Activated T-helper 17 cell treated with anti-CD3 and anti-CD28 coated beads, Interleukin-2, amount 50 U/mL, for 72 hours (primary cell): Measurements from ENCODE around the gene KCNIP4. TPM values are rescaled to one million over a fixed set of nuclear protein-coding genes. Genes with fewer than 3 reads are reported as not detected.

ENCODE experiments used
- ATAC-seq: fragments of 150-1000 bp; cut with Tn5 transposase; replicated peaks from 2 replicates; pipeline ENCODE4 v1.10.0; 2021; ENCODE audit warnings: mild to moderate bottlenecking, moderate library complexity
- H3K27ac Mint-ChIP-seq: one replicate; pipeline ENCODE4 v1.8.0; 2022; ENCODE audit warnings: mixed read lengths
- H3K27me3 Mint-ChIP-seq: one replicate; pipeline ENCODE4 v1.8.0; 2022; ENCODE audit warnings: mixed read lengths
- H3K36me3 Mint-ChIP-seq: one replicate; pipeline ENCODE4 v1.8.0; 2022; ENCODE audit warnings: low read depth, mild to moderate bottlenecking, mixed read lengths
- H3K4me1 Mint-ChIP-seq: one replicate; pipeline ENCODE4 v1.8.0; 2022; ENCODE audit warnings: mixed read lengths
- H3K4me3 Mint-ChIP-seq: one replicate; pipeline ENCODE4 v1.8.0; 2022; ENCODE audit warnings: mild to moderate bottlenecking, mixed read lengths
- H3K9me3 Mint-ChIP-seq: one replicate; pipeline ENCODE4 v1.8.0; 2022; ENCODE audit warnings: mixed read lengths
- total RNA-seq, 2 donors: library from RNA; stranded (reverse); gene quantifications; one replicate each; pipeline ENCODE4 v1.2.3, GENCODE V29; 2022

KCNIP4 gene
- total RNA-seq, 2 donors from 2014 or later: not detected

DNA sequence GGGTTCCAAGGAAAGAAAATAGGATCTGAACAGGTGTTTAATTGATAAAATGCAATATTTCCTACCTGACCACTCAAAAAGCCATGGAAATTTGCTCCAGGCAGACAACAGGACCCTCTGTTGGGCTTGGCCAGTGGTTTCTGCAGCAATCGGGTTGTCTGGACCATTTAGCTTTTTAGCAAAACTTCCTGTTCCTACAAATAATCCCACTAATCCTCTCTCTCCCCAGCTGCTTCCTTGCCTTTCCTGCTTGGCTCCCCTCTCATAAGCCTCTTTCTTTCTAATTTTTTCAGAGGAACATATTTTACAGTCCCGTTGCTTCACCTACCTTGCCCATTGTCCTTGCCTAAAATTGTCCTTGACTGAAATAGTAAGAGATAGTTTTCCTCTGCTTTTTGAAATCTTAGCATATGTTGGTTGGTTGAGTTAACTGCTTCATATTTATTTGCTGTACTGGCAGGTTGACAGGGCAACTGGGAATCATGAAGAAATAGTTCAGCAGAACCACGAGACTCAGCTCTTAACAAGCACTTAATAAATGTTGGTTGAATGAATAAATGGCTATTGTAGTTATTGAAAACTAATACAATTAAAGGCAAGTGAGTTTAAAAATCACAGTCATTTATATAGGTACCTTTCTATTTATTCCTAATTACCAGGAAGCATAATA, 259.8 kb downstream of the KCNIP4 start:
- Mint-ChIP-seq H3K27me3 (no peaks in the 10 kb centered on the region), H3K36me3 (no peaks in the 10 kb centered on the region), H3K4me1 (no peaks in the 10 kb centered on the region), H3K27ac (no peak overlapping the region), H3K4me3 (no peak overlapping the region), H3K9me3 (no peaks in the 10 kb centered on the region)
- ATAC-seq: no peak

DNA sequence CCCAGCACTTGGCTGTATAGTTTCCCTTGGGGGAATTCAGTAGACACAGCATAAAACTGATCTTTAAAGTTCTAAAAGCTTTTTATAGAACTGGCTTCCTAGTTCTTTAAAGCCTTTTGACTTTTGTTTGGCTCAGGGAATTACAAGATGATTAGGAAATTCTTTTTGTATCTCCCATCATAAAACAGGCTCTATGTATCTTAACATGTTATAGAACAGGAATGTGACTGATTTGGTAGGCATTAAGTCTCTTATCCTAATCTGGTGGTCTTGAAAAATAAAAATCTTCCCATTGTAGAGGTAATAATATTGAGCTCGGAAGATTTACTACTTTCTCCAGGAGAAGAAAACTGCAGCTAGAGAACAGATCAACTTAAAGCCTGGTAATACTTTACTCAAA, 262.7 kb downstream of the KCNIP4 start:
- no peak overlapping the region for H3K27ac Mint-ChIP-seq
- no peaks in the 10 kb centered on the region for H3K4me1 Mint-ChIP-seq
- no peaks in the 10 kb centered on the region for H3K27me3 Mint-ChIP-seq
- ATAC-seq: no peak
- H3K36me3 Mint-ChIP-seq: no peaks in the 10 kb centered on the region
- H3K9me3 Mint-ChIP-seq: no peaks in the 10 kb centered on the region
- no peak overlapping the region for H3K4me3 Mint-ChIP-seq

DNA sequence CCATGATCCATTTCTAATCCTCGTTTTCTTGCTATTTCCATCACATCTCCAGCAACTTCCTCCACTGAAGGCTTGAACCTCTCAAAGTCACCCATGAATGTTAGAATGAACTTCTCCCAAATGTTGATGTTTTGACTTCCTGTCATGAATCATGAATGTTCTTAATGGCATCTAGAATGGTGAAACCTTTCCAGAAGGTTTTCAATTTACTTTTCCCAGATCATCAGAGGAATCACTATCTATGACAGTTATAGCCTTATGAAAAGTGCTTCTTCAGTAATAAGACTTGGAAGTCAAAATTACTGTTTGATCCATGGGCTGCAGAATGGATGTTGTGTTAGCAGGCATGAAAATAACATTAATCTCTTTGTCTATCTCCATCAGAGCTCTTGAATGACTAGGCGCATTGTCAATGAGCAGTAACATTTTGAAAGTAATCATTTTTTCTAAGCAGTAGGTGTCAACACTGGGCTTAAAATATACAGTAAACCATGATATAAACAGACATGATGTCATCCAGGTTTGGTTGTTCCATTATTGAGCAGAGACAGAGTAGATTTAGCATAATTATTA, 268.2 kb downstream of the KCNIP4 start:
- no peaks in the 10 kb centered on the region for H3K9me3 Mint-ChIP-seq
- H3K36me3 Mint-ChIP-seq: no peaks in the 10 kb centered on the region
- H3K27me3 Mint-ChIP-seq: no peaks in the 10 kb centered on the region
- no peaks in the 10 kb centered on the region for H3K4me1 Mint-ChIP-seq
- H3K27ac Mint-ChIP-seq: no peak overlapping the region
- H3K4me3 Mint-ChIP-seq: no peak overlapping the region
- ATAC-seq: no peak

DNA sequence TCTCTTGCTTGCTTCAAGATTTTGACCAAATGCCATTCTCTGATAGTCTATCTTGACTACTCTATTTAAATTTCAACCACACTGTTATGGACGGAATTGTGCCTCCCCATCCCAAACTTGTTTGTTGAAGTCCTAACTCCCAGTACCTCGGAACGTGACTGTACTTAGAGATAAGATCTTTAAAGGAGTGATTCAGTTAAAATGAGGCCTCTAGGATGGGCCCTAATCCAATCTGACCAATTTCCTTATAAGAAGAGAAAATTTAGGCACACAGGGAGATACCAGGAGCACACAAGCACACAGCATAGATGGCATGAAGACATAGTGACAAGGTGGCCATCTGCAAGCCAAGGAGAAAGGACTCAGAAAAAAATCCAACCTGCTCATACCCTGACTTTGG, 269.9 kb downstream of the KCNIP4 start:
- no peaks in the 10 kb centered on the region for H3K4me1 Mint-ChIP-seq
- no peaks in the 10 kb centered on the region for H3K27me3 Mint-ChIP-seq
- H3K36me3 Mint-ChIP-seq: no peaks in the 10 kb centered on the region
- no peak overlapping the region for H3K27ac Mint-ChIP-seq
- H3K4me3 Mint-ChIP-seq: no peak overlapping the region
- ATAC-seq: no peak
- no peaks in the 10 kb centered on the region for H3K9me3 Mint-ChIP-seq

DNA sequence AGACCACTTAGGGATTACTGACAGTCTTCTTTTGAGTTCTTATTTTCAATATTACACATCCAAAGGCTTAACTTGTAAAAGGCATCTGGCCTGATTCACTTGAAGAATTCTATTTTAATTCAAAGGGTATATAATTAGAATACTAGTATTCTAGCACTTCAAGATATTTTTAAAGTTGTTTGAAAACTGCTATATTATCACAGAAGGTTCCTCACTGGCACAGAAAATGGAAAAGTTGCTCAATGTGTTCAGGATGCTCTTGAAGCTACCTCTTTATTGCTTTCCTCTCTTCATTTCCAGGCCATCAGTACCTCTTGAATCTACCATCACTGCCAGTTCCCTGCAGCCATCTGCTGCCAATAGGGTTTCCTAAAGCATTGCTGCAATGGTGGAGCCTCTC, 271.4 kb downstream of the KCNIP4 start:
- no peak for ATAC-seq
- Mint-ChIP-seq H3K9me3 (no peaks in the 10 kb centered on the region), H3K27me3 (no peaks in the 10 kb centered on the region), H3K4me1 (no peaks in the 10 kb centered on the region), H3K4me3 (no peak overlapping the region), H3K36me3 (no peaks in the 10 kb centered on the region), H3K27ac (no peak overlapping the region)

DNA sequence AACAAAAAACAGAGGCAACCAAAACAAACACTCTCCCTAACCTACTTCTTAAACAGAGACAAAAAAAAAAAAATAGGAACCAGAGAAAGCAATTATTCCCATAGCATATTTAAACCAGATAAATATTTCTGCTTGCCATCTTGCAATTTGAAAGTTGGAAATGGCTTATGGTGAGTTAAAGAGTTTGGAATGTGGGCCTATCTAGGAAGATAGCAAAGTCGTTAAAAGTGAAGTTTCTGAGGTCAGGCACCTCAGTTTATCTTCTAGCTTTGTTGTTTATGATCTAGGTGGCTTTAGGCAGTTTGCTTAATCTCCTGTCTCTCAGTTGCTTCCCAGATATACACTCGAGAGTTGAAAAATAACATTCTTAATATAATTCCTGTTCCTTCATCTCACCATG, 284.2 kb downstream of the KCNIP4 start:
- no peak overlapping the region for H3K27ac Mint-ChIP-seq
- H3K4me3 Mint-ChIP-seq: no peak overlapping the region
- no peak for ATAC-seq
- H3K36me3 Mint-ChIP-seq: no peaks in the 10 kb centered on the region
- no peaks in the 10 kb centered on the region for H3K4me1 Mint-ChIP-seq
- H3K27me3 Mint-ChIP-seq: no peaks in the 10 kb centered on the region
- peaks cover 9% of the 10 kb centered on the region for H3K9me3 Mint-ChIP-seq

DNA sequence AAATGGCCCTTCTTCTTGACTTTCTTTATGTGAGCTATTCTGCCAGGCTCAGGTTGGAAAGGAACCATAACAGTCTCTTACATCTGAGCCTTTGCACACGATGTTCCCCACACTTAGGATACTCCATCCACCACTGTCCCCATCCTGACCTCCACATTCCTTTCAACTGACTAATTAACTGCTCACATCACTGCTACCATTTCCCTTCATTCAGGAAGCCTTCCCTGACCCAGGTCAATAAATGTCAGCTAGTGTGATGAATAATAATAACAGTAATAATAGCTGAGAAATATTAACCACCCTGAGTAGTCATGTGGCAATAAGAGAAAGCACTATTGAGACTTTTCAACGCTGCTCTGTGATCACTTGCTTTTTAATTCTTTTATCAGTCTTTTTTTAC, 291.7 kb downstream of the KCNIP4 start:
- H3K4me1 Mint-ChIP-seq: no peaks in the 10 kb centered on the region
- no peak overlapping the region for H3K27ac Mint-ChIP-seq
- H3K9me3 Mint-ChIP-seq: peaks cover 5% of the 10 kb centered on the region
- no peak overlapping the region for H3K4me3 Mint-ChIP-seq
- no peaks in the 10 kb centered on the region for H3K27me3 Mint-ChIP-seq
- no peak for ATAC-seq
- no peaks in the 10 kb centered on the region for H3K36me3 Mint-ChIP-seq

DNA sequence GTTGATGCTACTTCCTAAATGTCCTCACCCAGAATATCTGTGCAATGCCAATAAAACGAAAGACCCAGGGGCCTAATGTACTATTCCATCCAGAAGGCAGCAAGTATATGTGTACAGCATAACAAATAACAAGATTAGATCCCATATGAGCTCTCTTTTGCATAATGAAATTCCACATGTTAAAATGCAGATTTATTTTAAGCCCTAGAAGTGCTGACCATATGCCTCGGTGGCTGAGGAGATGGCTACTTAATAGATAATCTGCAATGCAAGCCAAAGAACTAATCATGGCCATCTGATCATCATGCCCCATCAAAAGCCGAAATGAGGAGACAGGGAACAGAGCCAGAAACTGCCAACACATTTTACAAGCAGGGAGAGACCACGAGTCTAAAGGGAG, 293.5 kb downstream of the KCNIP4 start:
- Mint-ChIP-seq H3K4me1 (no peaks in the 10 kb centered on the region), H3K36me3 (no peaks in the 10 kb centered on the region), H3K27me3 (no peaks in the 10 kb centered on the region), H3K4me3 (no peak overlapping the region), H3K9me3 (peaks cover 5% of the 10 kb centered on the region), H3K27ac (no peak overlapping the region)
- ATAC-seq: no peak

DNA sequence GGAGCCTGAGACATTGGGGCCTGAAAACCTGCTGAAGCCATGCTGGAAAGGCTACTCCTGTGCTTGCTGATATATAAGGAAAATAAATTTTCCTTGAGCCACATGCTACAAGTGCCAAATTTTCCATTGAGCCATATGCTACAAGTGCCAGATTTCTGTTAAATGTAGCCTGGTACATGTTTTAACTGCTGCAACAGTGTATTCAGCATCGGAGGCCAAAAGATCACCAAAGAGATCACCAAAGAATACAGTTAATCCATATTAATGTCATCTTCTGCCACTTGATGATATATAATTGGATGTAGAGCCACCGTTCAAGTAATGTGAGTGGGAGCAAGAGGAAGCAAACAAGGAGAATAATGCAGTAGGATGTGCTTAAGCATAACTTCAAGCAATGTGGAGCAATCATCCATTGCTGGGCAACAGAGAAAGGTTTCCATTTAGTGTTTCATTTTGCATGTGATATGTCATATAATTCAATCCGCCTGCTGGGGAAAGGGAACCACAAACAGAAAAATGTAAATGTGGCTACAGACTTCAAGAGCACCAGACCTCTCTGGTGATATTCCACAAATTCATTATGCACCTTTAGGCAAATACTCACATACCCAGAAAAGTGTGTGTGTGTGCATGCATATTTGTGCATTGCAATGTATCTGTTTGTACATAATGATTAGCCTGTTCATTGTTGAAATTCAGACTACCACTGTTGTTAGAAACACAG, 295.9 kb downstream of the KCNIP4 start:
- Mint-ChIP-seq H3K4me3 (no peak overlapping the region), H3K27me3 (no peaks in the 10 kb centered on the region), H3K36me3 (no peaks in the 10 kb centered on the region), H3K4me1 (no peaks in the 10 kb centered on the region), H3K27ac (no peak overlapping the region), H3K9me3 (peaks cover 5% of the 10 kb centered on the region)
- no peak for ATAC-seq

DNA sequence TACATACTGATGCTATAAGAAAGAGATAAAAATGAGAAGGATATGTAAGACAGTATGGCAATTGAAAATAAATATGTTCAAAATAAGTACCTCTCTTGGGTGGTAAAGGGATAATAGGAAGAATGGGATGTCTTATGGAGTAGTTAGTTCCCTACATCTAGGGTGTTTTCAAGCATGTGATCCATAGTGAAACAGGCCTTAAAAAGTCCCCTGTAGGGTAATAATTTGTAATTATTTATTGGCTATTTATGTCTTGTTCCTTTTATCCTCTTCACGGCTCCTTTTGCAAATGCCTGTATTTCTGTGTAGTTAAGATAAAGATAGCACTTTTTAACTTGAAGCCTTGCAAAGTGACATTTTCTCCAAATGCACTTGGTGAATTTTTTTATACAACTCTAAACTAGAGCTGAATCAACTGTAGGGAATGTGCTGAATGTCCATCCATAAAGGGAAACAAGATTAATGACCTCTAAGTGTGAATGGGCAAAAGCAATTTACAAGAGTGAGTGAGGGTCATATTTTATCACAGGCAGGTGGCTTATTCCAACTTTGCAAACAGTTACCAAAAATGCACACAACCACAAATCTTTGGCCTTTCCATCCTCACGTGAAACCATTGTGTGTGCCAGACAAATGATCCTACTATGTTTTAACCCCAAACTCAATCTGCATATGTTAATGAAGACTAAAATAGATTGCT, 299.0 kb downstream of the KCNIP4 start:
- H3K4me1 Mint-ChIP-seq: no peaks in the 10 kb centered on the region
- peaks cover 5% of the 10 kb centered on the region for H3K9me3 Mint-ChIP-seq
- H3K4me3 Mint-ChIP-seq: no peak overlapping the region
- ATAC-seq: no peak
- H3K27me3 Mint-ChIP-seq: no peaks in the 10 kb centered on the region
- H3K36me3 Mint-ChIP-seq: no peaks in the 10 kb centered on the region
- no peak overlapping the region for H3K27ac Mint-ChIP-seq

DNA sequence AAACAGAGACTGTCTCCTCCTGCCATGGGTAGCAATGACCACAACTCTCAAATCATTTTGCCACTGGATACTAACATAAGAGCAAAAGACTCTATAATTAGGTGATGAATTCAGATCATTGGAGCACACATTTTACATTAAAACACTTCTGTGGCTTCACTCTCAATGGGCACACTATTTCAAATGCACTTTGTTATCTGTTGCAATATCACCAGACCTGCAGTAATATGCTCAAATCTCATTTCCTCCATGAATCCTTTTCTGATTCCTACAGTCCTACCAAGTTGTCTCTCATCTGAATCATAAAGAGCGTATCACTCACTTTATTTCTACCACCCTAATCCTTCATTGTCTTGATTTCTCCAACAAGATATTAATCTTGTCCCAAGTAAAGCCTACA, 302.8 kb downstream of the KCNIP4 start:
- H3K4me3 Mint-ChIP-seq: no peak overlapping the region
- no peak overlapping the region for H3K27ac Mint-ChIP-seq
- no peaks in the 10 kb centered on the region for H3K27me3 Mint-ChIP-seq
- no peak for ATAC-seq
- H3K4me1 Mint-ChIP-seq: no peaks in the 10 kb centered on the region
- H3K9me3 Mint-ChIP-seq: no peaks in the 10 kb centered on the region
- no peaks in the 10 kb centered on the region for H3K36me3 Mint-ChIP-seq

DNA sequence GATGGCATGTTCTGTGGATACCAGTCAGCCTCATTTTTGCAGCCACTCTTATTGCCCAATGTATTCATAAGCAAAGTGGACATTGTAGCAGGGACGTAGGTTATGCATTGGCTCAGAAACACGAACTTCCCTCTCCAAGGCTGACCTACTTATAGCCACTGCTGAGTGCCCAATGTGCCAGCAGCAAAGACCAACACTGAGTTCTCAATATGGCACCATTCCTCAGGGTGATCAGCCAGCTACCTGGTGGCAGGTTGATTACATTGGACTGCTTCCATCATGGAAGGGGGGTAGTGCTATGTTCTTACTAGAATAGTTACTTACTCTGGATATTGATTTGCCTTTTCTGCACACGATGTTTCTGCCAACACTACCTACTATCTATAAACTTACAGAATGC, 306.9 kb downstream of the KCNIP4 start:
- no peak overlapping the region for H3K27ac Mint-ChIP-seq
- no peak for ATAC-seq
- H3K36me3 Mint-ChIP-seq: no peaks in the 10 kb centered on the region

DNA sequence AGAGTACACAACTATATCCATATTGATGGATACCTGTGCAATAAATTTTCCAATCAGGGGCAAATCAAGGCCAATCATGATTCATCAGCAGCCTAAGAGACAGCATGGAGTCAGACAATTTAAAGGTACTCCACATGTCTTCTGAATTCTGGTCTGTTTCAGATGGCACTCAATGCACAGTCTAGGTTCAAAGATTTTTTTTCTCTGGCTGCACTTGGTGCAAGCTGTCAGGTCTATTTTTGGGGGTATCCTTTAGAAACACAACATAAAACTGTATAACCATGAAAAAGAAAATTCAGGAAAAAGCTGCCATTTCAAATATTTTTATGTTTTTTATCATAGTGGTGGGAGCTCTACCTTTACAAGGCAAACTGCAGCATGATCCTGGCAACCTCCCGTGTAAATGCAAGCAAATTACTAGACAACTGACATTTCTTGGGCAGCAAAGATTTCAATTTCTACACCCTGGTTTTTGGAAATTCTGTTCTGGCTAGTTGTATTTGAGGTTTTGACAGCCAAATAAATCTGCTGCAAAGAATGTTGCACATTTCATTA, 310.3 kb downstream of the KCNIP4 start:
- no peaks in the 10 kb centered on the region for H3K4me1 Mint-ChIP-seq
- H3K4me3 Mint-ChIP-seq: no peak overlapping the region
- ATAC-seq: no peak

More for the DNA sequence above, 306.9 kb downstream of the KCNIP4 start:
- no peaks in the 10 kb centered on the region for H3K4me1 Mint-ChIP-seq
- H3K27me3 Mint-ChIP-seq: no peaks in the 10 kb centered on the region
- no peak overlapping the region for H3K4me3 Mint-ChIP-seq
- no peaks in the 10 kb centered on the region for H3K9me3 Mint-ChIP-seq

DNA sequence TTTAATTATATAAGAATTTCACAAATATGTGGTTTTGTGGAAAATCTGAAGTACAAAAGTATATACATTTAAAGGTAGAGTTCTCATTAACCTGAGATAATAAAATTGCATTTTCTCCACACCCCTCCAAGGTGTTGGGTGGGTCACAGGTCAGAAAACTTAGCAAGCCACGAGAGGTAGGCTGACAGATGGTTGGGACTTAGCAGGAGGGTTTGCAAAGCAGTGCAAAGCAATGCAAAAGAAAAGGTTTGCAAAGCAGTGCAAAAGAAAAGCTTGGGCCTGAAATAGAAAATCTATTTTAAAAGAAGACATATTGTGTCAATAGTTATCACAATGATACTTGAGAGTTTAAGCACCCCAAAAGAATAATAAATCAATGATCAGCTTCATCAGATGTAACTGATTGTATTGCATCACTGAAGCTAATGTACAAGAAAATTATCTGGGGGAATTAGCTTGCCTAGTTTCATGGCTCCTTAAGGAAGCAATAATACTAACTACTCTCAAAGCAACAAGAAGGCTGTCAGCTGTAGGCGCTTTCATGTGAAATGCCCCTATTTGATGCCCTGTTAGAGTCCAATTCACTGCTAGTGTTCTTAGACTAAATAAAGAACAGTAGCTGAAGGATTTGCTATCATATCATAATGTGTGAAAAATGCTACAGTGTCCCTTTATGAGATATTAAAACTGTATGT, 319.5 kb downstream of the KCNIP4 start:
- Mint-ChIP-seq H3K27me3 (no peaks in the 10 kb centered on the region), H3K27ac (no peak overlapping the region), H3K4me1 (no peaks in the 10 kb centered on the region), H3K36me3 (no peaks in the 10 kb centered on the region), H3K4me3 (no peak overlapping the region), H3K9me3 (peaks cover 4% of the 10 kb centered on the region)
- ATAC-seq: no peak

More for the DNA sequence above, 310.3 kb downstream of the KCNIP4 start:
- no peaks in the 10 kb centered on the region for H3K36me3 Mint-ChIP-seq
- H3K9me3 Mint-ChIP-seq: no peaks in the 10 kb centered on the region
- H3K27me3 Mint-ChIP-seq: no peaks in the 10 kb centered on the region
- no peak overlapping the region for H3K27ac Mint-ChIP-seq
